Ammon's horn (tissue), 1 donor: Measurements from ENCODE around the gene RFFL.

Source experiments
- DNase-seq: peaks from one replicate; pipeline ENCODE4 v3.0.0-alpha.2; 2016; ENCODE audit warnings: low spot score

RFFL gene

GRCh38 chr17:35080536-35080935, 17.0 kb upstream of the RFFL start:
- DNase-seq: no peak

GRCh38 chr17:35079547-35080423, 16.3 kb upstream of the RFFL start:
- no peak for DNase-seq

GRCh38 chr17:35076874-35077273, 13.4 kb upstream of the RFFL start:
- DNase-seq: no peak

GRCh38 chr17:35074711-35075707, 11.5 kb upstream of the RFFL start:
- peak; percentile 77 for DNase-seq

- no peak for DNase-seq
Observed at GRCh38 chr17:35073991-35074627, 10.6 kb upstream of the RFFL start.

GRCh38 chr17:35073183-35073790, 9.8 kb upstream of the RFFL start:
- DNase-seq: no peak

- DNase-seq: no peak
Observed at GRCh38 chr17:35069311-35069710, 5.8 kb upstream of the RFFL start.

GRCh38 chr17:35068249-35068648, 4.7 kb upstream of the RFFL start:
- DNase-seq: no peak

- no peak for DNase-seq
Observed at GRCh38 chr17:35065880-35066279, 2.4 kb upstream of the RFFL start.

GRCh38 chr17:35064516-35065215, 1.2 kb upstream of the RFFL start:
- DNase-seq: no peak

GRCh38 chr17:35062308-35062707, 1.2 kb downstream of the RFFL start:
- no peak for DNase-seq

GRCh38 chr17:35057332-35057915, 6.1 kb downstream of the RFFL start:
- no peak for DNase-seq

GRCh38 chr17:35056013-35056412, 7.5 kb downstream of the RFFL start:
- no peak for DNase-seq

- no peak for DNase-seq
Observed at GRCh38 chr17:35053204-35053603, 10.3 kb downstream of the RFFL start.

- DNase-seq: no peak
Observed at GRCh38 chr17:35052780-35053179, 10.7 kb downstream of the RFFL start.

GRCh38 chr17:35052241-35052610, 11.3 kb downstream of the RFFL start:
- DNase-seq: no peak

- DNase-seq: peak; percentile 35
Observed at GRCh38 chr17:35051579-35052240, 11.8 kb downstream of the RFFL start.

GRCh38 chr17:35051183-35051578, 12.3 kb downstream of the RFFL start:
- peak; percentile 48 for DNase-seq

GRCh38 chr17:35050170-35050569, 13.3 kb downstream of the RFFL start:
- DNase-seq: no peak

- no peak for DNase-seq
Observed at GRCh38 chr17:35048685-35049379, 14.7 kb downstream of the RFFL start.
